ENCODE data around the gene SDR42E1.

DNA sequence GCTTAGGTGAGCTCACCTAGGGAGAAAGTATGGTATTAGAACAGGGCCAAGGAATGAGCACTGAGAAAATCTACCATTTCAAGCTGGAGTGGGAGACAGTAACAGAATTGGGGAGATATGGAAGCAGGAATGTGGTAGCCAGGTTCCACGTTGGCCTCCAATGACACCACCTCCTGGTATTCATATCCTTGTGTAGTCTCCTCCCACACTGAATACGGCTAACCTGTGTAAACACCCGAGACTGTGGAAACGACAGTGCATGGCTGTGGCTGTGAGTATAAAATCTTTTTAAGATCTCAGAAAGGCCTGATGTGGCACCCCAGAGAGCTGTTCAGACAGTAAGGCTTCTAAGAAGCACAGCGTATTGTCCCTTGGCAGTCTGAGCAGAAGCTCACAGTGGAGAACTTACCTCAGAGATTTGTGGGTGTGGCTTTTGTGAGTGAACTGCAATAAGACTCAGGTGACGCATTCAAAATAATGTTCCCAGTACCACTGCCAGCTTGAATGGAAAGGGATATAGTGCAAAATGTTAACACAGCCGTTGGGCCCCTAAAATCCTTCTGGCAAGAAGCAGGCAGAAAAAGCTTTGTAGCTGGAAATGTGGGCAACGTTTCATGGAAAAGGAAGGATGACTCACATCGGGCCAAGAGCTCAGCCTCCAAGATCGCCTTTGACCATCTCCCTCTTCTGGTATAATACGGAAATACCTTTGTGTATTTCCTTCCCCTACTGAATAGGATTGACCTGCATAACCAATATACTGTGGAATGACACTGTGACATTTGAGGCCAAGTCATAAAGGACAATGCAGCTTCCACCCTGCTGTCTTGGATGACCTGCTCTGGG, 14.4 kb downstream of the SDR42E1 start:
- TF ChIP-seq JUN (IDR thresholded peaks at IDR 0.05; ENCODE audit: borderline replicate concordance, insufficient read depth, insufficient read length, low read depth) (peak; percentile 86), EZH2 (IDR thresholded peaks at IDR 0.05; ENCODE audit: borderline replicate concordance, low read depth, low read length, severe bottlenecking) (no peak)
- TF ChIP-seq, protein P1, sequence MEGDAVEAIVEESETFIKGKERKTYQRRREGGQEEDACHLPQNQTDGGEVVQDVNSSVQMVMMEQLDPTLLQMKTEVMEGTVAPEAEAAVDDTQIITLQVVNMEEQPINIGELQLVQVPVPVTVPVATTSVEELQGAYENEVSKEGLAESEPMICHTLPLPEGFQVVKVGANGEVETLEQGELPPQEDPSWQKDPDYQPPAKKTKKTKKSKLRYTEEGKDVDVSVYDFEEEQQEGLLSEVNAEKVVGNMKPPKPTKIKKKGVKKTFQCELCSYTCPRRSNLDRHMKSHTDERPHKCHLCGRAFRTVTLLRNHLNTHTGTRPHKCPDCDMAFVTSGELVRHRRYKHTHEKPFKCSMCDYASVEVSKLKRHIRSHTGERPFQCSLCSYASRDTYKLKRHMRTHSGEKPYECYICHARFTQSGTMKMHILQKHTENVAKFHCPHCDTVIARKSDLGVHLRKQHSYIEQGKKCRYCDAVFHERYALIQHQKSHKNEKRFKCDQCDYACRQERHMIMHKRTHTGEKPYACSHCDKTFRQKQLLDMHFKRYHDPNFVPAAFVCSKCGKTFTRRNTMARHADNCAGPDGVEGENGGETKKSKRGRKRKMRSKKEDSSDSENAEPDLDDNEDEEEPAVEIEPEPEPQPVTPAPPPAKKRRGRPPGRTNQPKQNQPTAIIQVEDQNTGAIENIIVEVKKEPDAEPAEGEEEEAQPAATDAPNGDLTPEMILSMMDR (IDR thresholded peaks at IDR 0.05; ENCODE audit: extremely low read depth in 1 of 2, insufficient read depth in 1 of 2, low read depth in 1 of 2, low read length in 2 of 2), result peak; percentile 34 to 39
